ENCODE data around the gene TPCN2. TPM values are rescaled to one million over a fixed set of nuclear protein-coding genes. Genes with fewer than 3 reads are reported as not detected.

TPCN2 gene
- total and polyA plus RNA-seq, 2 of the 8 experiments (the other 6 are each of a cell fraction or from before 2014, with no cell fraction given): 9.7 to 18.6 TPM

DNA sequence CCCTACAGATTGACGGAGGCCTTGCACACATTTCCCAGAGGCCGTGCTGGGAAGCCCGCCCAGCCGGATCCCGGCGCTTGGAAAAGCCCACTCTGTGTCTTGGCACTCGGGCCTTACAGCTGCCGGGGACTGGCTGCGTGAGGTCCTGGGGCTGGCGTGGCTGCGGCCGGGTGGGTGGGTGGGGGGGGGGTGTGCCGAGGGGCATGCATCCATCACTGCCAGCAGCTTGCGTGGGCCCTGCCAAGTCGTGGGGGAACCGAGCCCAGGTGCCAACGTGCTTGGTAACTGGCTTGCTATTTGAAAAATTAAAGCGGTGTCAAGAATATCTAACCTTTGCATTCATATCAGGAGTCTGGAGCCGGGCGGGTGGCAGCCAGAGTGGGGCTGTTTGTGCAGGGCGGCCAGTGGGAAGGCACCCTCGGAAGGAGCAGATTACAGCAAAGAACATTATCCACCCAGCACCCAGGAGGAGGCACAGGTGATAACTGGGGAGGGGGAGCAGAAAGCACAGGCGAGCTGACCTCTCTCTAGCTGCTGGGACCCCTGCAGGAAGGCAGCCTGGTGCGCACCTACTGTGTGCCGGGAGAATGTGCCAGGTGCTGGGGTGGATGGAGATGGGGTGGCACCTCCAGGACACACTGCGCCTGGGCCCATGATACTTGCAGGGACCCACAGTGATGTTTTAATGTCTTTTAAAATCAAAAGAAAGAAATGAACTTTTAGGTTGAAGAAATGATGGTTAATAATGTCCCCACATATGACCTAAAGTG lies 78.5 kb downstream of the TPCN2 start:
- no peak for FAIRE-seq
- WGBS, 2 experiments (ENCODE audit: extremely low coverage in 1 of 2, insufficient coverage in 1 of 2, insufficient read length in 1 of 2, insufficient replicate concordance in 2 of 2, low coverage in 1 of 2, low lambda C conversion rate in 2 of 2, missing lambda C conversion rate in 1 of 2): 90% methylated on average over 20 of the region's 26 CpGs; no CpG with 5 or more reads in 1 of the 2 experiments

More for the DNA sequence above, 78.5 kb downstream of the TPCN2 start:
- ChIA-PET CTCF (ENCODE audit: partially characterized antibody) (interaction anchor here (1.2 to 1.4 kb wide), 2 partner anchors 26 to 543 kb away, joined by 3 to 4 read pairs; no protein-coding TSS in a partner anchor), POLR2A (ENCODE audit: partially characterized antibody) (interaction anchor here (0.6 kb wide), 1 partner anchor 9 kb away, joined by 4 read pairs; no protein-coding TSS in a partner anchor)
- Histone ChIP-seq H3K23me2 (ENCODE audit: low read depth, low read length) (peaks cover 3% of the 10 kb centered on the region; the same call in 1 of the 2 replicates), H3K4me2 (ENCODE audit: insufficient read depth in 1 of 2, low read depth in 2 of 2, low read length in 2 of 2) (no peak overlapping the region), H3K18ac (ENCODE audit: extremely low read depth, low read length) (no peak overlapping the region), H2BK5ac (ENCODE audit: low read depth, low read length) (no peak overlapping the region), H3K23ac (ENCODE audit: insufficient read length) (no peak overlapping the region), H3K9ac (replicated peaks in 1 of 4; ENCODE audit: extremely low read depth in 1 of 4, low read depth in 3 of 4, low read length in 3 of 4) (no peak overlapping the region), H2BK12ac (ENCODE audit: low read depth, low read length) (no peak overlapping the region), H4K91ac (replicated peaks; ENCODE audit: insufficient read length, low read length) (no peak overlapping the region), H4K20me1 (replicated peaks in 1 of 2; ENCODE audit: control insufficient read depth in 1 of 2, insufficient read depth in 2 of 2, low read length in 2 of 2) (no peaks in the 10 kb centered on the region), H2BK120ac (replicated peaks; ENCODE audit: low read depth, low read length) (no peak overlapping the region), H3K27ac (ENCODE audit: low read depth, low read length) (no peak overlapping the region), H4K8ac (ENCODE audit: extremely low read depth, insufficient read depth, low read length) (no peak overlapping the region), H3K79me2 (ENCODE audit: control insufficient read depth in 1 of 2, insufficient read depth in 2 of 2, low read length in 2 of 2) (no peaks in the 10 kb centered on the region), H2BK20ac (ENCODE audit: low read length) (no peak overlapping the region), H3K27me3 (replicated peaks in 1 of 4; ENCODE audit: control insufficient read depth in 3 of 4, extremely low read depth in 1 of 4, insufficient read depth in 3 of 4, low read length in 3 of 4) (peaks cover 0 to 2% (median 0%) of the 10 kb centered on the region in 4 experiments; a peak in 2 of 7 replicates), H3K4me3 (ENCODE audit: extremely low read depth in 1 of 4, insufficient read depth in 2 of 4, low read depth in 3 of 4, low read length in 4 of 4) (no peak overlapping the region), H3K56ac (replicated peaks; ENCODE audit: insufficient read length, low read depth, low read length) (no peak overlapping the region), H3K79me1 (ENCODE audit: low read depth, low read length) (no peaks in the 10 kb centered on the region), H3K4ac (replicated peaks; ENCODE audit: insufficient read length, low read depth, low read length) (no peak overlapping the region), H3K36me3 (ENCODE audit: control insufficient read depth in 2 of 4, insufficient read depth in 4 of 4, low read length in 3 of 4) (no peaks in the 10 kb centered on the region), H4K5ac (ENCODE audit: insufficient read length, low read depth, low read length) (no peak overlapping the region), H3K4me1 (replicated peaks in 1 of 4; ENCODE audit: control insufficient read depth in 3 of 4, insufficient read depth in 4 of 4, low read length in 3 of 4) (peaks cover 0 to 22% (median 17%) of the 10 kb centered on the region in 4 experiments; a peak in 6 of 7 replicates), H2BK15ac (ENCODE audit: low read length) (no peak overlapping the region), H3K14ac (ENCODE audit: insufficient read length) (no peak overlapping the region), H2AK5ac (ENCODE audit: low read depth, low read length) (no peak overlapping the region), H3K9me3 (ENCODE audit: insufficient read depth in 2 of 2, low read depth in 1 of 2, low read length in 1 of 2) (peaks cover 0 to 3% of the 10 kb centered on the region in 2 experiments; a peak in 2 of 4 replicates), H2AFZ (ENCODE audit: low read length) (no peak overlapping the region)
- DNase-seq (ENCODE audit: low read depth in 1 of 2, low spot score in 2 of 2): no peak
- TF ChIP-seq, protein P1, sequence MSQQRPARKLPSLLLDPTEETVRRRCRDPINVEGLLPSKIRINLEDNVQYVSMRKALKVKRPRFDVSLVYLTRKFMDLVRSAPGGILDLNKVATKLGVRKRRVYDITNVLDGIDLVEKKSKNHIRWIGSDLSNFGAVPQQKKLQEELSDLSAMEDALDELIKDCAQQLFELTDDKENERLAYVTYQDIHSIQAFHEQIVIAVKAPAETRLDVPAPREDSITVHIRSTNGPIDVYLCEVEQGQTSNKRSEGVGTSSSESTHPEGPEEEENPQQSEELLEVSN (IDR thresholded peaks at IDR 0.05): no peak
- TF ChIP-seq, protein P2, sequence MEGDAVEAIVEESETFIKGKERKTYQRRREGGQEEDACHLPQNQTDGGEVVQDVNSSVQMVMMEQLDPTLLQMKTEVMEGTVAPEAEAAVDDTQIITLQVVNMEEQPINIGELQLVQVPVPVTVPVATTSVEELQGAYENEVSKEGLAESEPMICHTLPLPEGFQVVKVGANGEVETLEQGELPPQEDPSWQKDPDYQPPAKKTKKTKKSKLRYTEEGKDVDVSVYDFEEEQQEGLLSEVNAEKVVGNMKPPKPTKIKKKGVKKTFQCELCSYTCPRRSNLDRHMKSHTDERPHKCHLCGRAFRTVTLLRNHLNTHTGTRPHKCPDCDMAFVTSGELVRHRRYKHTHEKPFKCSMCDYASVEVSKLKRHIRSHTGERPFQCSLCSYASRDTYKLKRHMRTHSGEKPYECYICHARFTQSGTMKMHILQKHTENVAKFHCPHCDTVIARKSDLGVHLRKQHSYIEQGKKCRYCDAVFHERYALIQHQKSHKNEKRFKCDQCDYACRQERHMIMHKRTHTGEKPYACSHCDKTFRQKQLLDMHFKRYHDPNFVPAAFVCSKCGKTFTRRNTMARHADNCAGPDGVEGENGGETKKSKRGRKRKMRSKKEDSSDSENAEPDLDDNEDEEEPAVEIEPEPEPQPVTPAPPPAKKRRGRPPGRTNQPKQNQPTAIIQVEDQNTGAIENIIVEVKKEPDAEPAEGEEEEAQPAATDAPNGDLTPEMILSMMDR (IDR thresholded peaks at IDR 0.05; ENCODE audit: control extremely low read depth in 1 of 3, insufficient read depth in 1 of 3, low read depth in 1 of 3, low read length in 3 of 3): no peak
- TF ChIP-seq CHD2 (IDR thresholded peaks at IDR 0.05; ENCODE audit: low read length): no peak
- no peak for TF ChIP-seq KDM1A (IDR thresholded peaks at IDR 0.05; ENCODE audit: borderline replicate concordance, low read length)
